ENCODE measurements around the gene ZNF747. TPM values are rescaled to one million over a fixed set of nuclear protein-coding genes. Genes with fewer than 3 reads are reported as not detected.
A peak's percentile ranks its signal among the peaks of the same experiment; 100 is the strongest.

The ZNF747 gene
- total and polyA plus RNA-seq, 5 experiments from 2014 or later = 9.5 to 21.9 (median 12.0) TPM

GRCh38 chr16:30503403-30504296 is 31.0 kb downstream of the ZNF747 start:
- peaks cover 0 to 80% (median 15%) of the 10 kb centered on the region in 3 donors for H3K36me3 Mint-ChIP-seq
- POLR2A ChIA-PET = interaction anchor here (0.6 kb wide), 1 partner anchor 45 kb away, joined by 3 read pairs; no protein-coding TSS in a partner anchor
- no peaks in the 10 kb centered on the region for H3K9me3 Mint-ChIP-seq
- H3K4me1 Mint-ChIP-seq = peaks cover 0 to 11% (median 3%) of the 10 kb centered on the region in 4 donors
- DNase-seq (no peak), ATAC-seq (no peak)
- no peaks in the 10 kb centered on the region for H3K27me3 Mint-ChIP-seq
- H3K27ac Mint-ChIP-seq = peak overlapping the region; percentile 34 to 87 (median 78)
- H3K4me3 Mint-ChIP-seq = no peak overlapping the region

GRCh38 chr16:30499284-30499683 is 35.4 kb downstream of the ZNF747 start:
- Mint-ChIP-seq H3K4me3 (no peak overlapping the region), H3K9me3 (no peaks in the 10 kb centered on the region), H3K27me3 (no peaks in the 10 kb centered on the region), H3K4me1 (peaks cover 0 to 16% (median 6%) of the 10 kb centered on the region in 4 donors), H3K36me3 (peaks cover 4 to 78% (median 15%) of the 10 kb centered on the region in 3 donors), H3K27ac (peak overlapping the region in 2 of 10 donors; percentile 19 to 69)
- DNase-seq (no peak), ATAC-seq (no peak)
- POLR2A ChIA-PET = interaction anchor here (0.7 to 2.0 kb wide), 3 partner anchors 15 to 100 kb away, joined by 3 to 5 read pairs (median 4); no protein-coding TSS in a partner anchor

GRCh38 chr16:30494709-30495108 is 39.9 kb downstream of the ZNF747 start:
- DNase-seq (no peak), ATAC-seq (no peak)
- POLR2A ChIA-PET = interaction anchor here (0.5 to 2.6 kb wide), 8 partner anchors 19 to 1534 kb away, joined by 3 to 9 read pairs (median 4); no protein-coding TSS in a partner anchor
- H3K4me1 Mint-ChIP-seq = peaks cover 8 to 36% (median 12%) of the 10 kb centered on the region in 4 donors
- H3K4me3 Mint-ChIP-seq = no peak overlapping the region
- H3K36me3 Mint-ChIP-seq = peaks cover 4 to 81% (median 17%) of the 10 kb centered on the region in 3 donors
- peak overlapping the region in 8 of 10 donors; percentile 19 to 92 (median 58) for H3K27ac Mint-ChIP-seq
- H3K9me3 Mint-ChIP-seq = no peaks in the 10 kb centered on the region
- no peaks in the 10 kb centered on the region for H3K27me3 Mint-ChIP-seq

- Mint-ChIP-seq H3K36me3 (peaks cover 4 to 83% (median 17%) of the 10 kb centered on the region in 3 donors), H3K27ac (peak overlapping the region in 7 of 10 donors; percentile 19 to 92 (median 40)), H3K4me3 (no peak overlapping the region), H3K9me3 (no peaks in the 10 kb centered on the region), H3K27me3 (no peaks in the 10 kb centered on the region), H3K4me1 (peaks cover 8 to 34% (median 13%) of the 10 kb centered on the region in 4 donors)
- DNase-seq (no peak), ATAC-seq (no peak)
- POLR2A ChIA-PET = interaction anchor here (0.5 to 1.0 kb wide), 5 partner anchors 14 to 1533 kb away, joined by 3 to 8 read pairs (median 4); no protein-coding TSS in a partner anchor
Measured at GRCh38 chr16:30493941-30494488, 40.6 kb downstream of the ZNF747 start.

DNA sequence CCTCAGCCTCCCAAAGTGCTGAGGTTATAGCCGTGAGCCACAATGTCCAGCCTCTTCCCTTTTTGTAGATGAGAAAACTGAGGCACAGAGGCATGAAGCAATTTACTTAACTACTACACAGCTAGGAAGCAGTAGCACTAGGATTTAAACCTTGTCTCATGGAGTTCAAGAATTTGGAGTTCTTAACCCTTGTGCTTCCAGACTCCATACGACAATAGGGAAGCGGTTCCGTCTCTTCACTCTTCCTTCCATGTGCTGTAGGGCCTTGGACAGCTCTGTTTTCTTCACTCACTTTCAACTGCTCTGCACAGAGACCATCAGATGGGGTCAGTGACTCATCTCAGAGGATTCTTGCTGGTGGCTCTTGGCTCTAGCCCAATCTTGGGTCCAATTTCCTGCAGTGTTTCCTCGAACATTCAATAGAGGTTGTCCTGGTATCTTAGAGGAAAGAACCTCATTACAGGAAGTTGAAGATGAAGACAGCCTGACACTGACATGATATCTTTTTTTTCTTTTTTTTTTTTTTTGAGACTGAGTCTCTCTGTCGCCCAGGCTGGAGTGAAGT is 42.8 kb downstream of the ZNF747 start:
- Mint-ChIP-seq H3K36me3 (peaks cover 4 to 82% (median 19%) of the 10 kb centered on the region in 3 donors), H3K4me1 (peaks cover 10 to 36% (median 20%) of the 10 kb centered on the region in 4 donors), H3K27me3 (no peaks in the 10 kb centered on the region), H3K27ac (peak overlapping the region; percentile 68 to 92 (median 86)), H3K9me3 (no peaks in the 10 kb centered on the region), H3K4me3 (peak overlapping the region in 4 of 10 donors; percentile 8 to 39 (median 23))
- POLR2A ChIA-PET = interaction anchor here (0.7 to 3.6 kb wide), 8 partner anchors 11 to 94 kb away, joined by 3 to 14 read pairs (median 4); partner anchors contain the start of genes DCTPP1, ITGAL and ZNF785
- peak; percentile 62 to 89 for ATAC-seq
- peak in 3 of 10 donors; percentile 12 to 73 (median 20) for DNase-seq

GRCh38 chr16:30491229-30491628 is 43.4 kb downstream of the ZNF747 start:
- POLR2A ChIA-PET = interaction anchor here (0.7 to 3.6 kb wide), 6 partner anchors 10 to 73 kb away, joined by 3 to 14 read pairs (median 6); partner anchors contain the start of gene ITGAL
- Mint-ChIP-seq H3K36me3 (peaks cover 4 to 81% (median 23%) of the 10 kb centered on the region in 3 donors), H3K4me3 (no peak overlapping the region), H3K9me3 (no peaks in the 10 kb centered on the region), H3K27me3 (no peaks in the 10 kb centered on the region), H3K27ac (peak overlapping the region; percentile 65 to 92 (median 85)), H3K4me1 (peaks cover 15 to 38% (median 23%) of the 10 kb centered on the region in 4 donors)
- ATAC-seq (no peak), DNase-seq (no peak)

DNA sequence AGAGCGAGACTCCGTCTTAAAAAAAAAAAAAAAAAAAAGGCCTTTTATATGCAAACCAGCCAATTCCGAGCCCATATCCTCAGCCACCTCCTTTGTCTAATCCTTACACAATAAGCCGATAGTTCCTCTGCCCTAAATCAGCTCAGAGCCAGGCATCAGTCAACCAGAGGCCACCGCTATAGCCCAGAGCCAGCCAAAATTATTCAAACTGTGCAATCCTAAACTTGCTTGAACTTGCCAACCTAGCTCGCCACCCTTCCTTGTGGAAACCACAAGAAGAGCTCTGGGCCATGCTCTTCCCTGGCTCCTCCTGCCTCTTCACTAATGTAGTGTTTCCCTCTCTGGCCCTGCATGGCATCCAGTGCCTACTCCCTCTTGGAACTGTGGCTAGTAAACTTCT is 44.4 kb downstream of the ZNF747 start:
- H3K4me1 Mint-ChIP-seq = peaks cover 17 to 42% (median 26%) of the 10 kb centered on the region in 4 donors

GRCh38 chr16:30488764-30489605 is 45.7 kb downstream of the ZNF747 start:
- peaks cover 12 to 51% (median 26%) of the 10 kb centered on the region in 4 donors for H3K4me1 Mint-ChIP-seq
- ATAC-seq = no peak
- no peaks in the 10 kb centered on the region for H3K9me3 Mint-ChIP-seq
- peak overlapping the region; percentile 31 to 92 (median 75) for H3K27ac Mint-ChIP-seq
- peaks cover 0 to 85% (median 20%) of the 10 kb centered on the region in 3 donors for H3K36me3 Mint-ChIP-seq
- no peak overlapping the region for H3K4me3 Mint-ChIP-seq
- no peaks in the 10 kb centered on the region for H3K27me3 Mint-ChIP-seq
- DNase-seq = no peak
- POLR2A ChIA-PET = interaction anchor here (0.6 to 3.6 kb wide), 7 partner anchors 8 to 112 kb away, joined by 3 to 12 read pairs (median 4); partner anchors contain the start of gene ITGAL

More for the DNA sequence above, 44.4 kb downstream of the ZNF747 start:
- POLR2A ChIA-PET = interaction anchor here (0.6 to 3.6 kb wide), 6 partner anchors 9 to 72 kb away, joined by 3 to 12 read pairs (median 4); no protein-coding TSS in a partner anchor
- no peak overlapping the region for H3K4me3 Mint-ChIP-seq
- H3K36me3 Mint-ChIP-seq = peaks cover 4 to 85% (median 23%) of the 10 kb centered on the region in 3 donors
- no peaks in the 10 kb centered on the region for H3K27me3 Mint-ChIP-seq
- H3K9me3 Mint-ChIP-seq = no peaks in the 10 kb centered on the region
- DNase-seq = no peak
- ATAC-seq = no peak
- H3K27ac Mint-ChIP-seq = peak overlapping the region; percentile 3 to 87 (median 66)

DNA sequence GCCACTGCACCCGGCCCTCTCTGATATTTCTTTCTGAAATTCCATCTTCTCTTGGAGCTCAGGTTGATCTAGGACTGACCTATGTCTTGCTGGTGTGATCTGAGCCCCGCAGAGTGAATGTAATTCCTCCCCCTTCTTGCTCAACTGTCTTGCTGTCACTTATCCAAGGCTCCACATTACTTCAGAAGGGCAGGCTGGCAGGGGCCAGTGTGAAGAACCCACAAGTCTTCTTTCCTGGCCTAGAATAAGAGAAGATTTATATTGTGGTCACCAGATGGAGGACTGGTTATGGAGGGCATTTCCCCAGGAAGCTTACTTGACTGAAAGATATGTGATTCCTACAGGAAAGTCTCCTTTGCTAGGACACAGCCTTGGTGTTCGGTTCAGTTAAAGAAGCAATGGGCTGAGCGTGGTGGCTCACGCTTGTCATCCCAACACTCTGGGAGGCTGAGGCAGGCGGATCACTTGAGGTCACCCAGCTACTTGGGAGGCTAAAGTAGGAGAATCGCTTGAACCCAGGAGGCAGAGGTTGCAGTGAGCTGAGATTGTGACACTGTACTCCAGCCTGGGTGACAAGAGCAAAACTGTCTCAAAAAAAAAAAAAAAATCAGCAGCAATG is 48.7 kb downstream of the ZNF747 start:
- ATAC-seq = no peak
- no peaks in the 10 kb centered on the region for H3K27me3 Mint-ChIP-seq
- H3K36me3 Mint-ChIP-seq = peaks cover 0 to 95% (median 20%) of the 10 kb centered on the region in 3 donors
- peaks cover 14 to 56% (median 25%) of the 10 kb centered on the region in 4 donors for H3K4me1 Mint-ChIP-seq
- H3K4me3 Mint-ChIP-seq = no peak overlapping the region
- H3K9me3 Mint-ChIP-seq = no peaks in the 10 kb centered on the region
- H3K27ac Mint-ChIP-seq = peak overlapping the region; percentile 41 to 93 (median 82)
- POLR2A ChIA-PET = interaction anchor here (0.7 to 1.3 kb wide), 6 partner anchors 10 to 355 kb away, joined by 3 to 4 read pairs (median 4); partner anchors contain the start of gene DCTPP1
- DNase-seq = no peak

DNA sequence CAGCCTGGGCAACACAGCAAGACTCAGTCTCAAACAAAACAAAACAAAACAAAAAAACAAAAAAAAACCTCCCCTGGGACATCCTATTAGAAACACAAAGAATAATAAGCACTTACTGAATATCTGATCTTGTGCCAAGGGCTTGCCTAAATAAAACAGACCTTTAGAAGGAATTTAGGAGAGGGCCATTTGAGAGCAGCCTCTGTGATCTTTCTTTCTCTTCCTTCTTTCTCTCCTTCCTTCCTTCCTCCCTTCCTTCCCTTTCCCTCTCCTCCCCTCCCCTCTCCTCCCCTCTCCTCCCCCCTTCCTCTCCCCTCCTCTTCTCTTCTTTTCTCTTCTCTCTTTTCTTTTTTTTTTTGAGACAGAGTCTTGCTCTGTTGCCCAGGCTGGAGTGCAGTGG is 49.8 kb downstream of the ZNF747 start:
- peaks cover 17 to 59% (median 31%) of the 10 kb centered on the region in 4 donors for H3K4me1 Mint-ChIP-seq
- POLR2A ChIA-PET = interaction anchor here (0.7 to 1.5 kb wide), 4 partner anchors 9 to 354 kb away, joined by 3 to 5 read pairs (median 4); partner anchors contain the start of gene ZNF771
- peak overlapping the region in 8 of 10 donors; percentile 31 to 80 (median 70) for H3K27ac Mint-ChIP-seq
- DNase-seq (no peak), ATAC-seq (no peak)
- peaks cover 0 to 95% (median 24%) of the 10 kb centered on the region in 3 donors for H3K36me3 Mint-ChIP-seq
- H3K9me3 Mint-ChIP-seq = no peaks in the 10 kb centered on the region
- no peaks in the 10 kb centered on the region for H3K27me3 Mint-ChIP-seq
- H3K4me3 Mint-ChIP-seq = no peak overlapping the region

Data from naive thymus-derived CD8-positive, alpha-beta T cell (primary cell).